ENCODE results near the gene CACNA1I. TPM values are rescaled to one million over a fixed set of nuclear protein-coding genes. Genes with fewer than 3 reads are reported as not detected.

CACNA1I gene
- total RNA-seq, 1 experiment from 2014 or later, result 0.02 TPM

DNA sequence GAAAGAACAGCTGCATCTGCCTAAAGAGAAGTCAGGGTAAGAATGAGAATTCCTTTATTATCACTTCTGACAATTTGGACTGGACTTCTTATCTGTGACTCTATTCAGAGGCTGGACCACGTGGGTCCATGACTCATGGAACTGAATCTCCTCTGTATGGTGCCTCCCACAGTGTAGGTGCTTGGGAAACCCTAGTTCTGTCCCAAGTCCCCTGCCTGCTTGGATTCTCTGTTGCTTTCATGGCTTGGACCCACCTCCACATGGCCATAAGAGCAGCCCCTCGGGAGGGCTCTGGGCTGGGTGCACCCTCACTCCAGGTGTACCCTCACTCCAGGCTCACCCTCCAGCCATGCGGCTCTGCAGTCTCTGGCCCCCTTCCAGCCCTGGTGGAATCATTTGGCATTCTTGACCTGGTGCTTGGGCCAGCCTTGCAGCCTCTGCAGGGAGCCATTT, 153.4 kb downstream of the CACNA1I start:
- H3K4me3 Mint-ChIP-seq (ENCODE audit: unreplicated experiment), result no peak overlapping the region
- H3K9me3 Mint-ChIP-seq (ENCODE audit: unreplicated experiment), result no peaks in the 10 kb centered on the region
- intact Hi-C loops (cut with micrococcal nuclease), result no loop called here
- TF ChIP-seq, protein P1, sequence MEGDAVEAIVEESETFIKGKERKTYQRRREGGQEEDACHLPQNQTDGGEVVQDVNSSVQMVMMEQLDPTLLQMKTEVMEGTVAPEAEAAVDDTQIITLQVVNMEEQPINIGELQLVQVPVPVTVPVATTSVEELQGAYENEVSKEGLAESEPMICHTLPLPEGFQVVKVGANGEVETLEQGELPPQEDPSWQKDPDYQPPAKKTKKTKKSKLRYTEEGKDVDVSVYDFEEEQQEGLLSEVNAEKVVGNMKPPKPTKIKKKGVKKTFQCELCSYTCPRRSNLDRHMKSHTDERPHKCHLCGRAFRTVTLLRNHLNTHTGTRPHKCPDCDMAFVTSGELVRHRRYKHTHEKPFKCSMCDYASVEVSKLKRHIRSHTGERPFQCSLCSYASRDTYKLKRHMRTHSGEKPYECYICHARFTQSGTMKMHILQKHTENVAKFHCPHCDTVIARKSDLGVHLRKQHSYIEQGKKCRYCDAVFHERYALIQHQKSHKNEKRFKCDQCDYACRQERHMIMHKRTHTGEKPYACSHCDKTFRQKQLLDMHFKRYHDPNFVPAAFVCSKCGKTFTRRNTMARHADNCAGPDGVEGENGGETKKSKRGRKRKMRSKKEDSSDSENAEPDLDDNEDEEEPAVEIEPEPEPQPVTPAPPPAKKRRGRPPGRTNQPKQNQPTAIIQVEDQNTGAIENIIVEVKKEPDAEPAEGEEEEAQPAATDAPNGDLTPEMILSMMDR (IDR thresholded peaks at IDR 0.05; ENCODE audit: unreplicated experiment), result no peak
- H3K4me1 Mint-ChIP-seq (ENCODE audit: insufficient read depth, unreplicated experiment), result no peaks in the 10 kb centered on the region
- peaks cover 4% of the 10 kb centered on the region for H3K36me3 Mint-ChIP-seq (ENCODE audit: insufficient read depth, unreplicated experiment)
- CTCF ChIA-PET, result no interaction called here
- no peak overlapping the region for H3K27ac Mint-ChIP-seq (ENCODE audit: low read depth, unreplicated experiment)
- DNase-seq (ENCODE audit: unreplicated experiment), result peak; percentile 53
- POLR2A ChIA-PET, result no interaction called here
- peaks cover 63% of the 10 kb centered on the region for H3K27me3 Mint-ChIP-seq (ENCODE audit: insufficient read depth, unreplicated experiment)
- BruUV-seq (replicated peaks), result no TSS peak

DNA sequence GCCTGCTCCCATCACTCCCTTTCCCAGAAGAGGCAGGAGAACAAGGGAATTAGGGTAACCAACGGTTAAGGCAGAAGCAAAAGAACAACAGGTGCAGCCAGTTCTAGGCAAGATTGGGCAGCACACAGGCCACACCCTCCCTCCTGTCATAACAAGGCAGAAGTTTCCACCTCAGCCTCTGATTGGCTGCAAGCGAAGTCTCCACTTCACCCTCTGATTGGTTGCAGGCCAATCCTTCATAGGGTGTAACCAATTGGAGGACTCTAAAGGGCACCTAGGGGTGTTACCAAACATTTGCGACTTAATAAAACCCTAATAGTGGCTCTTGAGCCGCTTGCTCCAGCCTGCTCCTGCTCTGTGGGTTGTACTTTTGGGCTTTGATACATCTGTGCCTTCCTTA, 153.8 kb downstream of the CACNA1I start:
- TF ChIP-seq, protein P1 (IDR thresholded peaks at IDR 0.05; ENCODE audit: unreplicated experiment), result no peak
- intact Hi-C loops (cut with micrococcal nuclease), result no loop called here
- H3K36me3 Mint-ChIP-seq (ENCODE audit: insufficient read depth, unreplicated experiment), result peaks cover 4% of the 10 kb centered on the region
- BruUV-seq (replicated peaks), result no TSS peak
- no peak overlapping the region for H3K27ac Mint-ChIP-seq (ENCODE audit: low read depth, unreplicated experiment)
- ChIA-PET CTCF (no interaction called here), POLR2A (no interaction called here)
- peaks cover 63% of the 10 kb centered on the region for H3K27me3 Mint-ChIP-seq (ENCODE audit: insufficient read depth, unreplicated experiment)
- DNase-seq (ENCODE audit: unreplicated experiment), result peak; percentile 21
- no peaks in the 10 kb centered on the region for H3K9me3 Mint-ChIP-seq (ENCODE audit: unreplicated experiment)
- H3K4me3 Mint-ChIP-seq (ENCODE audit: unreplicated experiment), result no peak overlapping the region
- H3K4me1 Mint-ChIP-seq (ENCODE audit: insufficient read depth, unreplicated experiment), result no peaks in the 10 kb centered on the region

DNA sequence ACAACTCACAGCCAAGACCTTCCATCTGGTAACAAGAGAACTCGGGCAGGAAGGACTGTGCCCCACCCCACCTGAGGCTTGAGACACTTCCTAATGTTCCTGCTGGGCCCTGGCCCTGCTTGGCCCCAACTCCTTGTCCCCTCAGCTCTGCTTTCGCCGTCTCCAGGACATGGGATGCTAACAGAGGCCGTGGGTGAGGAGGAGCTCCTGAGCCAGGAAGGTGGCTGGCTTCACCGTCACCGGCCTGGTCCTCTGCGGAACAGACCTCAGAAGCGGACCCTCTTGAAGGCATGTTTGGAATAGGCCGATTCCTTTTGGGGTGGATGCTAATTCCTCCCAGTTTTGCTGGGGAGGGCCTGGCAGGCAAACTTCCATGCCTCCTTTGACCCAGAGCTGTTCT, 154.3 kb downstream of the CACNA1I start:
- H3K27me3 Mint-ChIP-seq (ENCODE audit: insufficient read depth, unreplicated experiment), result peaks cover 63% of the 10 kb centered on the region

DNA sequence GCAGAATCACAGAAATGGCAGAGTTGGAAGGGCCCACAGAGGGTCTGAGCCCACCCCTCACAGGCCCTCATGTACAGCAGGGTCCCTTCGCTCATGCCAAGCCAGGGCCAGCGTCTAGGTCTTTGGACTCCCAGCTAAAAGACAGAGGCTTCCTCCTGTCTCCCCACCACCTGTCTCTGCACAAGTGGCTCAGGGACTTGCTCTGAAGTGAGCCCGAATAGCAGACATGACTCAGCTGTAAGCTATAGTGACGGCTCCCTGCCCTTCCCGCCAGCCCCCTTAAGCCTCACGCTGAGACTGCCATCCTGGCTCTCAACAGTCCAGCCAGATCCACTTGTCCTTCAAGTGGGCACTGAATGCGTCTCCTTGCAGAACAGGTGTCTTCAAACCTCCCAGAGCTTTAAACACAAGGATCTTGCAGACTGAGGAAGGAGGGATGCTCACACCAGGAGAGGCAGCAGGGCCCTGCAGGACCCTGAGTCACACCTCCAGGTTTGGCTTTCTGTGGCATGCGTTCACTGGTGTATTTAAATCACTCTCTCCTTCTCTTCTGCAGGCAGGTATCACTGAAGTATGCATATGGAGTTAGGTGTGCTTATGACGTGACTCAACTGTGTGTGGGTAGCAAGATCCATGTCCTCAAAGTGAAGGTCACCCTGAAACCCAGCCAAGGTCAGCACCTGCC, 154.9 kb downstream of the CACNA1I start:
- CTCF ChIA-PET, result interaction anchor here (0.6 kb wide), 1 partner anchor 113 kb away, joined by 6 read pairs; no protein-coding TSS in a partner anchor

More for the DNA sequence above, 154.3 kb downstream of the CACNA1I start:
- CTCF ChIA-PET, result interaction anchor here (0.6 kb wide), 1 partner anchor 112 kb away, joined by 6 read pairs; no protein-coding TSS in a partner anchor
- no TSS peak for BruUV-seq (replicated peaks)
- intact Hi-C loops (cut with micrococcal nuclease), result no loop called here
- DNase-seq (ENCODE audit: unreplicated experiment), result no peak
- peaks cover 4% of the 10 kb centered on the region for H3K36me3 Mint-ChIP-seq (ENCODE audit: insufficient read depth, unreplicated experiment)
- no peaks in the 10 kb centered on the region for H3K9me3 Mint-ChIP-seq (ENCODE audit: unreplicated experiment)
- no peak overlapping the region for H3K27ac Mint-ChIP-seq (ENCODE audit: low read depth, unreplicated experiment)
- POLR2A ChIA-PET, result no interaction called here
- TF ChIP-seq, protein P1 (IDR thresholded peaks at IDR 0.05; ENCODE audit: unreplicated experiment), result no peak
- H3K4me3 Mint-ChIP-seq (ENCODE audit: unreplicated experiment), result no peak overlapping the region
- no peaks in the 10 kb centered on the region for H3K4me1 Mint-ChIP-seq (ENCODE audit: insufficient read depth, unreplicated experiment)

More for the DNA sequence above, 154.9 kb downstream of the CACNA1I start:
- Mint-ChIP-seq H3K4me3 (ENCODE audit: unreplicated experiment) (no peak overlapping the region), H3K27ac (ENCODE audit: low read depth, unreplicated experiment) (no peak overlapping the region), H3K36me3 (ENCODE audit: insufficient read depth, unreplicated experiment) (peaks cover 4% of the 10 kb centered on the region), H3K27me3 (ENCODE audit: insufficient read depth, unreplicated experiment) (peaks cover 56% of the 10 kb centered on the region), H3K4me1 (ENCODE audit: insufficient read depth, unreplicated experiment) (no peaks in the 10 kb centered on the region), H3K9me3 (ENCODE audit: unreplicated experiment) (no peaks in the 10 kb centered on the region)
- TF ChIP-seq, protein P1 (IDR thresholded peaks at IDR 0.05; ENCODE audit: unreplicated experiment), result no peak
- BruUV-seq (replicated peaks), result no TSS peak
- POLR2A ChIA-PET, result no interaction called here
- no peak for DNase-seq (ENCODE audit: unreplicated experiment)
- intact Hi-C loops (cut with micrococcal nuclease), result no loop called here

Measured in MCF 10A (cell line).